ENCODE measurements around the gene SCN7A. TPM values are rescaled to one million over a fixed set of nuclear protein-coding genes. Genes with fewer than 3 reads are reported as not detected.
"Not testable (repeated sequence)": the region's sequence is repeated elsewhere in the genome, so short reads cannot be mapped to it uniquely, and the experiment has no call there.

The SCN7A gene
- total RNA-seq, 2 experiments from 2014 or later = not detected

- Mint-ChIP-seq H3K27ac (no peak overlapping the region), H3K36me3 (no peaks in the 10 kb centered on the region), H3K27me3 (no peaks in the 10 kb centered on the region), H3K4me1 (ENCODE audit: low read depth) (no peaks in the 10 kb centered on the region), H3K9me3 (no peaks in the 10 kb centered on the region), H3K4me3 (no peak overlapping the region)
- POLR2A ChIA-PET = no interaction called here
- intact Hi-C loops (cut with micrococcal nuclease) = no loop called here
- DNase-seq = no peak
- CTCF ChIA-PET = no interaction called here
These were observed 6.9 kb downstream of the SCN7A start for GRCh38 chr2:166487171-166487570.

GRCh38 chr2:166485558-166486178 lies 8.4 kb downstream of the SCN7A start:
- POLR2A ChIA-PET = no interaction called here
- Mint-ChIP-seq H3K9me3 (no peaks in the 10 kb centered on the region), H3K36me3 (no peaks in the 10 kb centered on the region), H3K27me3 (no peaks in the 10 kb centered on the region), H3K27ac (no peak overlapping the region), H3K4me1 (ENCODE audit: low read depth) (no peaks in the 10 kb centered on the region), H3K4me3 (no peak overlapping the region)
- intact Hi-C loops (cut with micrococcal nuclease) = no loop called here
- no peak for DNase-seq
- CTCF ChIA-PET = interaction anchor here (0.5 kb wide), 1 partner anchor 54 kb away, joined by 3 read pairs; no protein-coding TSS in a partner anchor

GRCh38 chr2:166472332-166472731 lies 21.7 kb downstream of the SCN7A start:
- ChIA-PET CTCF (no interaction called here), POLR2A (no interaction called here)
- no peaks in the 10 kb centered on the region for H3K9me3 Mint-ChIP-seq
- H3K36me3 Mint-ChIP-seq = no peaks in the 10 kb centered on the region
- DNase-seq = no peak
- no peaks in the 10 kb centered on the region for H3K4me1 Mint-ChIP-seq (ENCODE audit: low read depth)
- no peak overlapping the region for H3K4me3 Mint-ChIP-seq
- intact Hi-C loops (cut with micrococcal nuclease) = no loop called here
- H3K27ac Mint-ChIP-seq = no peak overlapping the region
- H3K27me3 Mint-ChIP-seq = no peaks in the 10 kb centered on the region

- H3K9me3 Mint-ChIP-seq = no peaks in the 10 kb centered on the region
- ChIA-PET POLR2A (no interaction called here), CTCF (no interaction called here)
- H3K4me1 Mint-ChIP-seq (ENCODE audit: low read depth) = no peaks in the 10 kb centered on the region
- no peak overlapping the region for H3K27ac Mint-ChIP-seq
- H3K4me3 Mint-ChIP-seq = no peak overlapping the region
- no peaks in the 10 kb centered on the region for H3K27me3 Mint-ChIP-seq
- intact Hi-C loops (cut with micrococcal nuclease) = no loop called here
- no peaks in the 10 kb centered on the region for H3K36me3 Mint-ChIP-seq
- no peak for DNase-seq
These were observed 25.7 kb downstream of the SCN7A start for GRCh38 chr2:166468124-166469024.

GRCh38 chr2:166464187-166464586 lies 29.9 kb downstream of the SCN7A start:
- DNase-seq = no peak
- H3K4me3 Mint-ChIP-seq = no peak overlapping the region
- ChIA-PET CTCF (no interaction called here), POLR2A (no interaction called here)
- H3K4me1 Mint-ChIP-seq (ENCODE audit: low read depth) = no peaks in the 10 kb centered on the region
- no peaks in the 10 kb centered on the region for H3K27me3 Mint-ChIP-seq
- H3K27ac Mint-ChIP-seq = no peak overlapping the region
- intact Hi-C loops (cut with micrococcal nuclease) = no loop called here
- no peaks in the 10 kb centered on the region for H3K36me3 Mint-ChIP-seq
- H3K9me3 Mint-ChIP-seq = no peaks in the 10 kb centered on the region

- Mint-ChIP-seq H3K27me3 (no peaks in the 10 kb centered on the region), H3K36me3 (no peaks in the 10 kb centered on the region), H3K9me3 (no peaks in the 10 kb centered on the region), H3K4me3 (no peak overlapping the region), H3K4me1 (ENCODE audit: low read depth) (no peaks in the 10 kb centered on the region), H3K27ac (no peak overlapping the region)
- ChIA-PET CTCF (no interaction called here), POLR2A (no interaction called here)
- intact Hi-C loops (cut with micrococcal nuclease) = no loop called here
- DNase-seq = no peak
These were observed 30.4 kb downstream of the SCN7A start for GRCh38 chr2:166463640-166464039.

GRCh38 chr2:166458674-166459073 lies 35.4 kb downstream of the SCN7A start:
- Mint-ChIP-seq H3K9me3 (peaks cover 3% of the 10 kb centered on the region), H3K27ac (no peak overlapping the region), H3K4me1 (ENCODE audit: low read depth) (no peaks in the 10 kb centered on the region), H3K36me3 (no peaks in the 10 kb centered on the region), H3K4me3 (no peak overlapping the region), H3K27me3 (no peaks in the 10 kb centered on the region)
- ChIA-PET POLR2A (no interaction called here), CTCF (no interaction called here)
- DNase-seq = no peak
- intact Hi-C loops (cut with micrococcal nuclease) = no loop called here

GRCh38 chr2:166455823-166456222 lies 38.2 kb downstream of the SCN7A start:
- H3K27me3 Mint-ChIP-seq; H3K4me3 Mint-ChIP-seq; H3K9me3 Mint-ChIP-seq; H3K27ac Mint-ChIP-seq; H3K4me1 Mint-ChIP-seq (ENCODE audit: low read depth); POLR2A ChIA-PET; intact Hi-C loops (cut with micrococcal nuclease); DNase-seq; H3K36me3 Mint-ChIP-seq: not testable (repeated sequence)
- CTCF ChIA-PET = interaction anchor here (0.6 kb wide), 1 partner anchor 64 kb away, joined by 3 read pairs; no protein-coding TSS in a partner anchor

- CTCF ChIA-PET = no interaction called here
- Mint-ChIP-seq H3K9me3 (peaks cover 3% of the 10 kb centered on the region), H3K4me3 (no peak overlapping the region), H3K4me1 (ENCODE audit: low read depth) (no peaks in the 10 kb centered on the region), H3K27ac (no peak overlapping the region), H3K27me3 (no peaks in the 10 kb centered on the region), H3K36me3 (no peaks in the 10 kb centered on the region)
- POLR2A ChIA-PET = no interaction called here
- no peak for DNase-seq
- intact Hi-C loops (cut with micrococcal nuclease) = no loop called here
These were observed 39.9 kb downstream of the SCN7A start for GRCh38 chr2:166454006-166454595.

GRCh38 chr2:166451468-166451867 lies 42.6 kb downstream of the SCN7A start:
- no peak for DNase-seq
- H3K4me3 Mint-ChIP-seq = no peak overlapping the region
- no peak overlapping the region for H3K27ac Mint-ChIP-seq
- POLR2A ChIA-PET = no interaction called here
- intact Hi-C loops (cut with micrococcal nuclease) = no loop called here
- CTCF ChIA-PET = no interaction called here
- H3K27me3 Mint-ChIP-seq = no peaks in the 10 kb centered on the region
- H3K4me1 Mint-ChIP-seq (ENCODE audit: low read depth) = no peaks in the 10 kb centered on the region
- no peaks in the 10 kb centered on the region for H3K36me3 Mint-ChIP-seq
- H3K9me3 Mint-ChIP-seq = peaks cover 3% of the 10 kb centered on the region

GRCh38 chr2:166449439-166449838 lies 44.6 kb downstream of the SCN7A start:
- Mint-ChIP-seq H3K27ac (no peak overlapping the region), H3K4me1 (ENCODE audit: low read depth) (no peaks in the 10 kb centered on the region), H3K36me3 (no peaks in the 10 kb centered on the region), H3K9me3 (no peaks in the 10 kb centered on the region), H3K27me3 (no peaks in the 10 kb centered on the region), H3K4me3 (no peak overlapping the region)
- ChIA-PET POLR2A (no interaction called here), CTCF (no interaction called here)
- intact Hi-C loops (cut with micrococcal nuclease) = no loop called here
- DNase-seq = no peak

GRCh38 chr2:166448106-166448505 lies 45.9 kb downstream of the SCN7A start:
- intact Hi-C loops (cut with micrococcal nuclease) = no loop called here
- no peaks in the 10 kb centered on the region for H3K36me3 Mint-ChIP-seq
- CTCF ChIA-PET = no interaction called here

GRCh38 chr2:166444306-166444705 lies 49.7 kb downstream of the SCN7A start:
- H3K36me3 Mint-ChIP-seq = no peaks in the 10 kb centered on the region
- CTCF ChIA-PET = no interaction called here
- no peaks in the 10 kb centered on the region for H3K4me1 Mint-ChIP-seq (ENCODE audit: low read depth)
- H3K27ac Mint-ChIP-seq = no peak overlapping the region
- H3K9me3 Mint-ChIP-seq = no peaks in the 10 kb centered on the region
- DNase-seq = no peak
- no peak overlapping the region for H3K4me3 Mint-ChIP-seq
- POLR2A ChIA-PET = no interaction called here
- no peaks in the 10 kb centered on the region for H3K27me3 Mint-ChIP-seq
- intact Hi-C loops (cut with micrococcal nuclease) = no loop called here

More at GRCh38 chr2:166448106-166448505, 45.9 kb downstream of the SCN7A start:
- Mint-ChIP-seq H3K4me3 (no peak overlapping the region), H3K27ac (no peak overlapping the region), H3K4me1 (ENCODE audit: low read depth) (no peaks in the 10 kb centered on the region), H3K27me3 (no peaks in the 10 kb centered on the region), H3K9me3 (no peaks in the 10 kb centered on the region)
- POLR2A ChIA-PET = no interaction called here
- no peak for DNase-seq
